HG03460 (cell line): ENCODE results near the gene MALSU1.
"Not testable (repeated sequence)": the region's sequence is repeated elsewhere in the genome, so short reads cannot be mapped to it uniquely, and the experiment has no call there.

Experiments used
- ATAC-seq: cut with Tn5 transposase; IDR thresholded peaks from one replicate; pipeline ENCODE4 v1.9.1; 2021; ENCODE audit not compliant: unreplicated experiment

Gene MALSU1

DNA sequence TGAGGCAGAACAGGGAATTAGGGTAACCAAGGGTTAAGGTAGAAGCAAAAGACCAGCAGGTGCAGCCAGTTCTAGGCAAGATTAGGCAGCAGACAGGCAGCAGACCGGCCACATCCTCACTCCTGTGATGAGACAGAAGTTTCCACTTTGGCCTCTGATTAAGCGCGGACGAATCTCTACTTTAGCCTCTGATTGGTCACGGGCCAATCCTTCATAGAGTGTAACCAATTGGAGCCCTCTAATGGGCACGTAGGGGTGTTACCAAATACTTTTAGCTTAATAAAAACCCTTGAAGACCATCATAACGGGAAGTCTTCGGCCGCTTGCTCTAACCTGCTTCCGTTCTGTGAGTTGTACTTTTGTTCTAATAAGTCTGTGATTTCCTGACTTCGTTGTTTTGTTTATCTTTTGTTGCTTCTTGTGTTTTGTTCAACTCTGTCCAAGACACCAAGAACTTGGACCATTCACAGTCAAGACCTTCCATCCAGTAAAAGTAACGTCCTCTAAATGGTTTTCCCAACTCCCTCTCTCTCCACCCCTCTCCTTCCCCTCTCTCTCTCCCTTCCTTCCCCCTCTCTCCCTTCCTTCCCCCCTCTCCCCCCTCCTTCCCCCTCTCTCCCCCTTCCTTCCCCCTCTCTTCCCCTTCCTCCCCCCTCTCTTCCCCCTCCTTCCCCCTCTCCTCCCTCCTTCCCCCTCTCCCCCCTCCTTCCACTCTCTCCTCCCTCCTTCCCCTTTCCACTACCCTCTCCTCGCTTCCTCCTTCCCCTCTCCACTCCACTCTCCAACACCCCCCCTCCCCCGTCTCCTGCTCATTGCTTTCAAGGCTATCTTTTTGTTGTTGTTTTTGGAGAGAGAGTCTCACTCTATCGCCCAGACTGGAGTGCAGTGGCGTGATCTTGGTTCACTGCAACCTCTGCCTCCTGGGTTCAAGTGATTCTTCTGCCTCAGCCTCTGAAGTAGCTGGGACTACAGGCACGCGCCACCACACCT lies 13.2 kb upstream of the MALSU1 start:
- no peak for ATAC-seq

GRCh38 chr7:23287612-23288011 lies 11.5 kb upstream of the MALSU1 start:
- ATAC-seq: no peak

- ATAC-seq: no peak
Observed at GRCh38 chr7:23290993-23291392, 8.1 kb upstream of the MALSU1 start.

- ATAC-seq: no peak
Observed at GRCh38 chr7:23291957-23292560, 7.1 kb upstream of the MALSU1 start.

- no peak for ATAC-seq
Observed at GRCh38 chr7:23292623-23293022, 6.5 kb upstream of the MALSU1 start.

DNA sequence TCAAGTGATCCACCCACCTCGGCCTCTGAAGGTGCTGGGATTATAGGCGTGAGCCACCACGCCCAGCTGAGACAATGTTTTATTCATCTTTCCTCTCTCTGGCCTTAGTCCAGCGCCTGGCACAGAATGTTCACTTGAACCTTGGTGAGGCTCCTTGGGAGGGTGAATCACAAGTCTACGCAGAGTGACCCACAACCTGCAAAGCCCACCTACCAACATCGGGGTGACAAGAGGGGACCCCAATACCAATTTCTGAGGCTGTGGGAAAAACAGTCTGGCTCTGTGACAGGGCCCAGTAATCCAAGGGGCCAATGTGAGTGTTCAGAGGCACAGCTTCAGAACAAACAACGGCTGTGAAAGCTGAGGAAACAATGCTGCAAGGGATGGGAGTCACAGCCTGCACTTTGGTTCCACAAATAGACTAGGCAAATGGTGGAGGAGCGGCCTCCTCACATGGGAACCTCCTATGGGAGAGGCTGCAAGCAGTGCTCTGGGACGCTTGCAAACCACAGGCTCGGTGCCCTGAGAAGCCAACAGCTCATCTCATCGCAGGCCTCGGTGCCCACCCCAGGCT lies 5.6 kb upstream of the MALSU1 start:
- ATAC-seq: no peak

DNA sequence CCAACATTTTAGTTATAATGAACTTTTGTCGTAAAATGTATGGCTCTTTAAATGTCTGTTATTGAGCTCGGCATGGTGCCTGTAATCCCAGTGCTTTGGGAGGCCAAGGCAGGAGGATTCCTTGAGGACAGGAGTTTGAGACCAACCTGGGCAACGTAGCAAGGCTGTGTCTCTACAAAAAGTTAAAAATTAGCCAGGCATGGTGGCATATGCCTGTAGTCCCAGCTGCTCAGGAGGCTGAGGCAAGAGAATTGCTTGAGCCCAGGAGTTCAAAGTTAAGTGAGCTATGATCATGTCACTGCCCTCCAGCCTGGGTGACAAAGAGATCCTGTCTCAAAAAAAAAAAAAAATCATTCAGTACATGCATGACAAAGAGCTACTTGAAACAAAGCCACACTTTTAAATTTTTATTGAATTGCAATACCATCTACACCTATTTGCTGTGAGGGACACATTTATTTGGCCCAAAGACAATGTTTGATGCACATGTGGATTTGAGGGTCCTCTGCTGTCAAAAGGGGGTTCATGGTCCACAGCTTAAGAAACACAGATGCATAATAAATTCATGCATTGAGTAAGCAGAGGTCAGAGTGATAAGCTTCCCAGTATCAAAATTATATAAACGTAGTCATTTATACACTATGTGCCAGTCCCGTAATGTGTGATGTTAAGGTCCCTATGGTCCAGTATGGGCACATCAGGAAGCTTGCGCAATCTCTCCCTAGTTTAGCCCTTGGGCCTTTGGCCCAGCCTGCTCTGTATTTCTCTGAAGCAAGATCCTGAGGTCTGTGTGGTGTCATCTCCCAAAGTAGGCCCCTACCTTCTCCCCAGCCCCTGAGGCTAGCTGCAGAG lies 4.4 kb upstream of the MALSU1 start:
- no peak for ATAC-seq

DNA sequence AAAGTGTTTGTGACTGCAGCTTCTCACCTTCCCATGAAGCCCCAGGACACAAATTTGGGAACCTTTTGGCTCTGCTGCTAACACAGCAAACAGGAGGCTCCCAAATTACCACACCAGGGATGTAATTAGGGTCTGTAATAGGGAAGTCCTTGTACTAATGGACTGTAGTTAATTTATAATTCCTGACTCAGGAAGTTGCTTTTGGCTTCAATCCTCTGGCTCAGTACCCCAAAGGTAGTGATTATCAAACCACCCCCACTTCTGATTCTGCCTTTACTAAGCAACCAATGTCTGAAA lies 3.8 kb upstream of the MALSU1 start:
- no peak for ATAC-seq

- no peak for ATAC-seq
Observed at GRCh38 chr7:23298141-23298881, 828 bp upstream of the MALSU1 start.

DNA sequence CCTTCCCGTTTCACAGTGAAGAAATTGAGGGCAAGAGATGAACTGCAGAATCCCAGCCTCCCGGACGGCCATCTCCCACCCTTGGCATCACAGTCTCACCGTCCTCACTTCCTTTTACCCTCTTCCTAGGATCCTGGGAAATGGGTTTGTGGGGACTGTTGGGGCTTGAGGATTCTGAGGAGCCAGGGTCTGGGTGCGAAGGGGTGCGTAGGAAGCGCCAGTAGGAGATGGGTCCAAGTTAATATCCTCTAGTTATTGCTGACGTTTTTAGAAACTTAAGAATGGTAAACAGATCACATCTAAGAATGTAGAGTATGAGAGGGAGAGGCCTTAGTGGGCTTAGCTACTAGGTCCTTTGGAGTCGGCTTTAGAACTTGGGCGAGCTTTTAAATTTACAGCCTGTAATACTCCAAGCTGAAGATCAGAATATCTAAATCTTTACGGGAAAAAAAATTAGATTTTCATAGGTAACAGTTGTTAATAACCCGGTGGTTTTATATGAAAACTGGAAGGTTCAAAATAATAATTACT lies 696 bp downstream of the MALSU1 start:
- peak; percentile 2 for ATAC-seq

DNA sequence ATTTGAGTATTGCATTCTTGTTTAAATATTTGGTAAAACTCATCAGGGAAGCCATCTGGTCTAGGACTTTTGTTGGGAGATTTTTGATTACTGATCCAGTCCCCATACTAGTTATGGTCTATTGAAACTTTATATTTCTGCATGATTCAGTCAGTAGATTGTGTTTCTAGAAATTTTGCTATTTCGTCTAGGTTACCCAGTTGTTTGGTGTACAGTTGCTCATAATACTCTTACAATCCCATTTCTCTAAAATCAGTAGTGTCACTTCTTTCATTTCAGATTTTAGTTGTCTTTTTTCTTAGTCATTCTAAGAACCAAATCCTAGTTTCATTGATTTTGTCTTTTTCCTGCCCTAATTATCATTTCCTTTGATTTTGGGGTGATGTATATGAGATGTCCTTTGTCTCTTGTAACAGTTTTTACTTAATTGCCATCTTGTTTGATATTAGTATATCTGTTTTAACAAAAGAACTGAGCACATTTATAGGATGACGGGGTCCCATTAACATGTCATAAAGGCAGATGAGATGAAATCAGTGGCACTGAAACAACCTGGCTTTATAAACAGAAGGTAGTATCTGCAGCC lies 7.9 kb downstream of the MALSU1 start:
- ATAC-seq: no peak

DNA sequence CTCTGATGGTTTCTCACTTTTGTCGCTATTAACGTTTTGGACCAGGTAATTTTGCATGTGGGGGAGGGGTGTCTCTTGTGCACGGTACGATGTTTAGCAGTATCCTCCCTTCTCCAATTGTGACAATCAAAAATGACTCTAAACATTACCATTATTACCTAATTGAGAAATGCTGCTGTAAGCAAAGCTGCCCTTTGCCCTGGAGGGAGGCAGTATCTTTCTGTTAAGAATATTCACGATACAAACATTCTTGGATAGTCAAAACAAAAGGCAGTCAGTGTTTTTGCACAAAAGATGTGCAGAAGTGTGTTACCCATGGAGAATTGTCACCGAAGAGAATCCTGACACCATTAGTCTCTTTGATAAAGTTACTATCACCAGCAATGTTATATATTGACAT lies 9.6 kb downstream of the MALSU1 start:
- ATAC-seq: no peak

- ATAC-seq: not testable (repeated sequence)
Observed at GRCh38 chr7:23312141-23312540, 13.0 kb downstream of the MALSU1 start.

DNA sequence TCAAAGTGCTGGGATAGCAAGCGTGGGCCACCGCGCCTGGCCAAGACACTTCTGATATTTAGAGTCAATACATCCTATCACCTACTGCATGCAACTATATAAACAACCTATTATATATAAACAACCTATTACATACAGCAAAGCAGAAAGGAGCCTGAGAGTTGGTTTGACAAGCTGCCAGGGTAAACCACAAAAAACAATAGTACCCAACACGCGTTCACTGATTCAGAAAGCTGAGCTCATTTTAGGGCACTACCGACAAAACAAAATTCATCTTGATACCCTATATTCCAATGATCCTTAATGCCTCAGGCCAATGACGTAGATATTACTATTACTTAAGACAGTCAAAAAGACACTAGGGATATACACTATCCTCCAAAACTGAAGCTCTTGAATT lies 16.2 kb downstream of the MALSU1 start:
- no peak for ATAC-seq

- ATAC-seq: no peak
Observed at GRCh38 chr7:23331132-23331531, 32.0 kb downstream of the MALSU1 start.

DNA sequence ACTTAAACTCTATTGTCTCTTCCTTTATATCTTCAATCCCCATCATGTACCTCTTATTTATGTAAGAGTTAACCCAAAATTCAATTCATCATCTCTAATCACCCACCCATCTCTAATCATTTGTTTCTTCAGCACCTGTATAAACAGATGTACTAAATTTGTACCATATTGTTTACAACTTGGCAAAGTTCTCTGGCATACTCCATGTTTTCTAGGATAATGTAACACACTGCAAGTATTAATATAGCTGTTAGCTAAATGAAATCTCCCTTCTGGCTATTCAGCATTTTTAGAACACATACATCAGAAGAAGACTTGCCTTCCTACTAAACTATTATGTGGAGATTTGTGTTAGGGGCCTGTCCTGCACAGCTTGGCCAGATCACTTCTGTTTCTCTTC lies 33.1 kb downstream of the MALSU1 start:
- no peak for ATAC-seq

GRCh38 chr7:23332910-23333612 lies 33.9 kb downstream of the MALSU1 start:
- no peak for ATAC-seq

- no peak for ATAC-seq
Observed at GRCh38 chr7:23333671-23334246, 34.6 kb downstream of the MALSU1 start.

DNA sequence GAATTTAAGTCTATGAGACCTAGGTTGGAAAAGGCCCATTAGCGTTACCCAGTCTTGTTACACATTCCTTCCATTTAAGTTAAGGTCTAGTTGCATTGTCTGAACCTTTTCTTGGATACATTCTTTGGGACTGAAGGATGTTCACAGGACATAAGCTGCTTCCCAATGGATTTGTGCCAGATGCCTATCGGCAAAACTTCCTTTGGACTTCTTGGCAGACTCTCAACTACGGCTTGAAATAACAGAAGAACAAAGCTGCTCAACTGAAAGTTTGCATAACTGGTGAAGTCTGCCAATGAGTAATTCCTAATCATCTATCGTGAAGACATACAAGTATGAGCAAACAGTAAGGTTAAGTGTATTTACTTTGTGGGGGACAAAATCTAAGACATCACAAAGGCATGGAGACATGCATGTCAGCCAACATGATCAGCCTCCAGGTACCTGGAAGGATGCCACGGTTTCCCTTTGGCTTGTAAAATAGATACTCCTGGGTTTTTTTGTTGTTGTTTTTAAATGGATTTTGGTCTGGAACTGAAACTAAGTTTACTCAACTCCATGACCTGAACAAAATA lies 35.4 kb downstream of the MALSU1 start:
- no peak for ATAC-seq
